HepG2 (cell line): Measurements from ENCODE around the gene EPC2. TPM values are rescaled to one million over a fixed set of nuclear protein-coding genes. Genes with fewer than 3 reads are reported as not detected.
A peak's percentile ranks its signal among the peaks of the same experiment; 100 is the strongest.

Source experiments
- CBX2 ChIP-seq, 2 experiments: fragments of 200-600 bp in 1 of 2; sonication (generic); formaldehyde crosslinking in 1 of 2; IDR thresholded peaks; 2 replicates each; pipeline versions ENCODE4 v1.7.0 to v1.8.1; 2018 to 2022; ENCODE audit warnings: low read depth in 2 of 2, low read length in 1 of 2, mild to moderate bottlenecking in 1 of 2, missing genetic modification reagents in 1 of 2
- CEBPB ChIP-seq: IDR thresholded peaks from 2 replicates; pipeline ENCODE4 v1.6.1; 2011; ENCODE audit warnings: low read depth, low read length, improper control_type of control experiment, borderline replicate concordance
- HNRNPH1 ChIP-seq: fragments of 200-400 bp; formaldehyde crosslinking; optimal IDR thresholded peaks from 2 replicates; pipeline ENCODE3; 2017; ENCODE audit warnings: mild to moderate bottlenecking, low read depth, low read length
- MYC ChIP-seq: sonication (generic); formaldehyde crosslinking; IDR thresholded peaks from 2 replicates; pipeline ENCODE4 v1.9.0; 2021; ENCODE audit warnings: missing genetic modification reagents, borderline replicate concordance
- PCBP1 ChIP-seq: fragments of 200-400 bp; formaldehyde crosslinking; IDR thresholded peaks from 2 replicates; pipeline ENCODE4 v1.6.1; 2017; ENCODE audit warnings: mild to moderate bottlenecking, low read depth, low read length, borderline replicate concordance
- SETDB1 ChIP-seq: sonication (generic); formaldehyde crosslinking; IDR thresholded peaks from 2 replicates; pipeline ENCODE4 v1.5.1; 2020; ENCODE audit warnings: missing genetic modification reagents, mild to moderate bottlenecking, borderline replicate concordance
- SMAD3 ChIP-seq: sonication (generic); formaldehyde crosslinking; IDR thresholded peaks from 2 replicates; pipeline ENCODE4 v1.4.0; 2020; ENCODE audit warnings: missing genetic modification reagents
- SP1 ChIP-seq, 2 experiments: fragments of 450-650 bp in 1 of 2; sonication (generic) in 1 of 2; formaldehyde crosslinking in 1 of 2; IDR thresholded peaks; 2 replicates each; pipeline versions ENCODE4 v1.4.0 to v1.6.1; 2016 to 2020; ENCODE audit warnings: missing genetic modification reagents in 1 of 2
- SPEN ChIP-seq: sonication (generic); formaldehyde crosslinking; IDR thresholded peaks from 2 replicates; pipeline ENCODE4 v1.5.1; 2020; ENCODE audit warnings: low read depth, mild to moderate bottlenecking, missing genetic modification reagents
- TBX2 ChIP-seq: sonication (generic); formaldehyde crosslinking; IDR thresholded peaks from 2 replicates; pipeline ENCODE4 v1.5.0; 2020; ENCODE audit warnings: missing genetic modification reagents, mild to moderate bottlenecking, borderline replicate concordance
- ZMYM2 ChIP-seq: sonication (generic); formaldehyde crosslinking; IDR thresholded peaks from 2 replicates; pipeline ENCODE4 v1.8.0; 2022; ENCODE audit warnings: mild to moderate bottlenecking, missing genetic modification reagents
- ZNF143 ChIP-seq: sonication (generic); formaldehyde crosslinking; IDR thresholded peaks from 2 replicates; pipeline ENCODE4 v1.4.0; 2020; ENCODE audit warnings: missing genetic modification reagents
- ZNF660 ChIP-seq: sonication (generic); formaldehyde crosslinking; IDR thresholded peaks from 2 replicates; pipeline ENCODE4 v1.5.1; 2020; ENCODE audit warnings: mild to moderate bottlenecking, low read depth, missing genetic modification reagents, borderline replicate concordance
- ZNF749 ChIP-seq: sonication (generic); formaldehyde crosslinking; IDR thresholded peaks from 2 replicates; pipeline ENCODE4 v1.8.0; 2022; ENCODE audit warnings: mild to moderate bottlenecking, missing genetic modification reagents, moderate library complexity, borderline replicate concordance
- polyA plus RNA-seq, 8 experiments: library from polyadenylated mRNA; depleted of rRNA in 3 of 8; stranded (reverse) in 7 of 8; unstranded in 1 of 8; fragments of >200 nt; fragmentation: Illumina TruSeq in 4 of 8; extraction: Trizol in 4 of 8; gene quantifications; 2 replicates each; pipeline versions ENCODE4 v1.2.1 to v1.2.3, GENCODE V29; 2011 to 2016; ENCODE audit warnings: low read depth in 4 of 8, missing spikeins in 1 of 8, mixed read lengths in 1 of 8; ENCODE audit not compliant: insufficient read depth in 1 of 8
- total RNA-seq, 5 experiments: library from RNA; depleted of rRNA; stranded (reverse); fragments of >200 nt; fragmentation: Illumina TruSeq; extraction: Trizol; gene quantifications; 2 replicates each; pipeline ENCODE4 v1.2.3, GENCODE V29; 2016; ENCODE audit warnings: low read depth in 1 of 5
- TF ChIP-seq, protein P1 (sequence below): sonication (generic); formaldehyde crosslinking; IDR thresholded peaks from 2 replicates; pipeline ENCODE4 v1.4.0; 2020; ENCODE audit warnings: missing genetic modification reagents
- TF ChIP-seq, protein P2 (sequence below): sonication (generic); formaldehyde crosslinking; IDR thresholded peaks from 2 replicates; pipeline ENCODE4 v1.5.1; 2020; ENCODE audit warnings: mild to moderate bottlenecking, missing genetic modification reagents, moderate library complexity
- TF ChIP-seq, protein P3 (sequence below): sonication (generic); formaldehyde crosslinking; IDR thresholded peaks from 2 replicates; pipeline ENCODE4 v1.4.0; 2020; ENCODE audit warnings: low read depth, missing genetic modification reagents
- TF ChIP-seq, protein P4 (sequence below): sonication (generic); formaldehyde crosslinking; IDR thresholded peaks from 2 replicates; pipeline ENCODE4 v1.5.1; 2020; ENCODE audit warnings: missing genetic modification reagents, mild to moderate bottlenecking, borderline replicate concordance

The EPC2 gene
- total and polyA plus RNA-seq, 2 of the 13 experiments (the other 11 are each of a cell fraction or from before 2014, with no cell fraction given) = 20.5 to 22.0 TPM

DNA sequence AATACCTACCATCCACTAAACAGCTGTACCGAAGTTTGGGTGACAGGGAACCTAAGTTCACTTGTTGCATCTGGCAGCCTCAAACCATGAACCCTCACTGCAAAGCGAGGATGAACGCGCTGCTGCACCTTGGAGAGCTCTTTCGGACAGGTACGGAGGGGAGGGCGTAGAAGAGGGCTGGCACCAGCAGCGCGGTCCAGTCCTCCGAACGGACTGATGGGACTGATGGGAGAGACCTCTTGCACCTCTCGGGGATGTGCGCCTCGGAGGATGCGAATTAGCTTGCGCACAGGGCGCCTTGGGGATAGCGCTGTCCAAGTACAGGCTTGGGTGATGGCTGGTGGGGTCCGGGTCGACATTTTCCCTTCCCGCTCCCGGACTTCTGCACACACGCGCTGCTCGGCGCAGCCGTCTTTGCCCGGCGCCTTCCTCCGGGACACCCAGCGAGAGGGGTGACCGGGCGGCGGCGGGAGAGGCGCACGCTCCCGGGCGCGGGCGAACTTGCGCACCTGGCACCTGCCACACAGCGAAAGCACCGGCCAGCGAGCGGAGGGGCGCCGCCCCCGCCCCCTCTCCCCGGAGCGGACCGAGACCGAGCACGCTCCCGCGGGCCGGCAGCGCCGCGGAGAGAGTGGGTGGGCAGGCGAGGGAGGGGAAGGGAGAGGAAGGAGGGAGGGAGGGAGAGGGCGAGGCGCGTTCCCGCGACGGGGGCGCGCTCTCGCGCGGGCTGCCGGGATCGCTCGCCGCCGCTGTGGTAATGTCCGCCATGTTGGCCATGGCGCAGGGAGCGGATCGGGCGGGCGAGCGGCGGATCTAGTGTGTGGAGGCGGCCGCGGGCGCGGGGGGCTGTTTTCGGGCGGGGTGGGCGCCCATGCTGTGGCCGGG, at the start of gene EPC2 (continued):
- TF ChIP-seq SP1 (IDR thresholded peaks at IDR 0.05) (no peak), SP1 (CRISPR knock-in tag; IDR thresholded peaks at IDR 0.05) (peak; percentile 21; the same call in 1 of the 2 replicates), CBX2 (IDR thresholded peaks at IDR 0.05; ENCODE audit: low read depth, low read length) (no peak), CBX2 (CRISPR knock-in tag; IDR thresholded peaks at IDR 0.05; ENCODE audit: low read depth) (no peak), ZMYM2 (CRISPR knock-in tag) (no peak), CEBPB (no peak), PCBP1 (0 out of 2 replicates have a peak, but pooled peaks have one; percentile 77), TBX2 (peak; percentile 57), ZNF660 (CRISPR knock-in tag) (no peak), SETDB1 (CRISPR knock-in tag) (no peak), SPEN (CRISPR knock-in tag) (peak; percentile 76), MYC (CRISPR knock-in tag) (peak; percentile 56; the same call in 1 of the 2 replicates), ZNF143 (CRISPR knock-in tag) (peak; percentile 85), ZNF749 (peak; percentile 92), SMAD3 (CRISPR knock-in tag) (no peak), HNRNPH1 (no peak)
- TF ChIP-seq, protein P1, sequence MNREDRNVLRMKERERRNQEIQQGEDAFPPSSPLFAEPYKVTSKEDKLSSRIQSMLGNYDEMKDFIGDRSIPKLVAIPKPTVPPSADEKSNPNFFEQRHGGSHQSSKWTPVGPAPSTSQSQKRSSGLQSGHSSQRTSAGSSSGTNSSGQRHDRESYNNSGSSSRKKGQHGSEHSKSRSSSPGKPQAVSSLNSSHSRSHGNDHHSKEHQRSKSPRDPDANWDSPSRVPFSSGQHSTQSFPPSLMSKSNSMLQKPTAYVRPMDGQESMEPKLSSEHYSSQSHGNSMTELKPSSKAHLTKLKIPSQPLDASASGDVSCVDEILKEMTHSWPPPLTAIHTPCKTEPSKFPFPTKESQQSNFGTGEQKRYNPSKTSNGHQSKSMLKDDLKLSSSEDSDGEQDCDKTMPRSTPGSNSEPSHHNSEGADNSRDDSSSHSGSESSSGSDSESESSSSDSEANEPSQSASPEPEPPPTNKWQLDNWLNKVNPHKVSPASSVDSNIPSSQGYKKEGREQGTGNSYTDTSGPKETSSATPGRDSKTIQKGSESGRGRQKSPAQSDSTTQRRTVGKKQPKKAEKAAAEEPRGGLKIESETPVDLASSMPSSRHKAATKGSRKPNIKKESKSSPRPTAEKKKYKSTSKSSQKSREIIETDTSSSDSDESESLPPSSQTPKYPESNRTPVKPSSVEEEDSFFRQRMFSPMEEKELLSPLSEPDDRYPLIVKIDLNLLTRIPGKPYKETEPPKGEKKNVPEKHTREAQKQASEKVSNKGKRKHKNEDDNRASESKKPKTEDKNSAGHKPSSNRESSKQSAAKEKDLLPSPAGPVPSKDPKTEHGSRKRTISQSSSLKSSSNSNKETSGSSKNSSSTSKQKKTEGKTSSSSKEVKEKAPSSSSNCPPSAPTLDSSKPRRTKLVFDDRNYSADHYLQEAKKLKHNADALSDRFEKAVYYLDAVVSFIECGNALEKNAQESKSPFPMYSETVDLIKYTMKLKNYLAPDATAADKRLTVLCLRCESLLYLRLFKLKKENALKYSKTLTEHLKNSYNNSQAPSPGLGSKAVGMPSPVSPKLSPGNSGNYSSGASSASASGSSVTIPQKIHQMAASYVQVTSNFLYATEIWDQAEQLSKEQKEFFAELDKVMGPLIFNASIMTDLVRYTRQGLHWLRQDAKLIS = no peak
- TF ChIP-seq, protein P2, sequence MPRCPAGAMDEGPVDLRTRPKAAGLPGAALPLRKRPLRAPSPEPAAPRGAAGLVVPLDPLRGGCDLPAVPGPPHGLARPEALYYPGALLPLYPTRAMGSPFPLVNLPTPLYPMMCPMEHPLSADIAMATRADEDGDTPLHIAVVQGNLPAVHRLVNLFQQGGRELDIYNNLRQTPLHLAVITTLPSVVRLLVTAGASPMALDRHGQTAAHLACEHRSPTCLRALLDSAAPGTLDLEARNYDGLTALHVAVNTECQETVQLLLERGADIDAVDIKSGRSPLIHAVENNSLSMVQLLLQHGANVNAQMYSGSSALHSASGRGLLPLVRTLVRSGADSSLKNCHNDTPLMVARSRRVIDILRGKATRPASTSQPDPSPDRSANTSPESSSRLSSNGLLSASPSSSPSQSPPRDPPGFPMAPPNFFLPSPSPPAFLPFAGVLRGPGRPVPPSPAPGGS (CRISPR knock-in tag) = peak; percentile 51; the same call in 1 of the 2 replicates
- TF ChIP-seq, protein P3, sequence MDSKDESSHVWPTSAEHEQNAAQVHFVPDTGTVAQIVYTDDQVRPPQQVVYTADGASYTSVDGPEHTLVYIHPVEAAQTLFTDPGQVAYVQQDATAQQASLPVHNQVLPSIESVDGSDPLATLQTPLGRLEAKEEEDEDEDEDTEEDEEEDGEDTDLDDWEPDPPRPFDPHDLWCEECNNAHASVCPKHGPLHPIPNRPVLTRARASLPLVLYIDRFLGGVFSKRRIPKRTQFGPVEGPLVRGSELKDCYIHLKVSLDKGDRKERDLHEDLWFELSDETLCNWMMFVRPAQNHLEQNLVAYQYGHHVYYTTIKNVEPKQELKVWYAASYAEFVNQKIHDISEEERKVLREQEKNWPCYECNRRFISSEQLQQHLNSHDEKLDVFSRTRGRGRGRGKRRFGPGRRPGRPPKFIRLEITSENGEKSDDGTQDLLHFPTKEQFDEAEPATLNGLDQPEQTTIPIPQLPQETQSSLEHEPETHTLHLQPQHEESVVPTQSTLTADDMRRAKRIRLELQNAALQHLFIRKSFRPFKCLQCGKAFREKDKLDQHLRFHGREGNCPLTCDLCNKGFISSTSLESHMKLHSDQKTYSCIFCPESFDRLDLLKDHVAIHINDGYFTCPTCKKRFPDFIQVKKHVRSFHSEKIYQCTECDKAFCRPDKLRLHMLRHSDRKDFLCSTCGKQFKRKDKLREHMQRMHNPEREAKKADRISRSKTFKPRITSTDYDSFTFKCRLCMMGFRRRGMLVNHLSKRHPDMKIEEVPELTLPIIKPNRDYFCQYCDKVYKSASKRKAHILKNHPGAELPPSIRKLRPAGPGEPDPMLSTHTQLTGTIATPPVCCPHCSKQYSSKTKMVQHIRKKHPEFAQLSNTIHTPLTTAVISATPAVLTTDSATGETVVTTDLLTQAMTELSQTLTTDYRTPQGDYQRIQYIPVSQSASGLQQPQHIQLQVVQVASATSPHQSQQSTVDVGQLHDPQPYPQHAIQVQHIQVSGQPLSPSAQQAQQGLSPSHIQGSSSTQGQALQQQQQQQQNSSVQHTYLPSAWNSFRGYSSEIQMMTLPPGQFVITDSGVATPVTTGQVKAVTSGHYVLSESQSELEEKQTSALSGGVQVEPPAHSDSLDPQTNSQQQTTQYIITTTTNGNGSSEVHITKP (CRISPR knock-in tag) = 0 out of 2 replicates have a peak, but pooled peaks have one; percentile 17
- TF ChIP-seq, protein P4, sequence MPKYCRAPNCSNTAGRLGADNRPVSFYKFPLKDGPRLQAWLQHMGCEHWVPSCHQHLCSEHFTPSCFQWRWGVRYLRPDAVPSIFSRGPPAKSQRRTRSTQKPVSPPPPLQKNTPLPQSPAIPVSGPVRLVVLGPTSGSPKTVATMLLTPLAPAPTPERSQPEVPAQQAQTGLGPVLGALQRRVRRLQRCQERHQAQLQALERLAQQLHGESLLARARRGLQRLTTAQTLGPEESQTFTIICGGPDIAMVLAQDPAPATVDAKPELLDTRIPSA (CRISPR knock-in tag) = no peak
